ENCODE data around the gene LGALS9.
"Not testable (repeated sequence)": the region's sequence is repeated elsewhere in the genome, so short reads cannot be mapped to it uniquely, and the experiment has no call there.

Gene LGALS9

GRCh38 chr17:27655525-27656111, 24.6 kb downstream of the LGALS9 start:
- DNase-seq: not testable (repeated sequence)

- DNase-seq: not testable (repeated sequence)
These were observed 25.6 kb downstream of the LGALS9 start for GRCh38 chr17:27656620-27657019.

- DNase-seq: no peak
These were observed 26.6 kb downstream of the LGALS9 start for GRCh38 chr17:27657620-27658019.

GRCh38 chr17:27659683-27660082, 28.7 kb downstream of the LGALS9 start:
- DNase-seq: no peak

GRCh38 chr17:27660436-27660835, 29.4 kb downstream of the LGALS9 start:
- no peak for DNase-seq

- DNase-seq: no peak
These were observed 33.1 kb downstream of the LGALS9 start for GRCh38 chr17:27663936-27664605.

GRCh38 chr17:27664606-27664965, 33.6 kb downstream of the LGALS9 start:
- no peak for DNase-seq

DNA sequence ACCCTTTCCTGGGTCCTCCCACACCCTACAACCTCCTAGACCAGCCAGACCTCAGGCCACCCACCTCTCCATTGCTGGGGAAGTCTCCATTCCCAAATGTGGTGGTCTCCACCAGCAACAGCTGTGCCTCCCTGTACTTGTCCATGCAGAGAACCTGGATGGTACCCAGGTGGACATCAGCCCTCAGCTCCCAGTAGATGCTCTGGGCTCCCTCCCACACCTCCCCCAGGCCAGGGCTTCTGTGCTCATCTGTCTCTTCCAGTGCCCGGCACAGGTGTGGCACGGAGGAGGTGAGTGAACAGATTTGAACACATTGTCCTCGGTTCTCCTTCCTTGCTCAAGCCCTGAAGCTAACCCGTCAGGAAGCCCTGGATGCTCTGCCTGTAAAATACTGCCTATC, 34.6 kb downstream of the LGALS9 start:
- no peak for DNase-seq

DNA sequence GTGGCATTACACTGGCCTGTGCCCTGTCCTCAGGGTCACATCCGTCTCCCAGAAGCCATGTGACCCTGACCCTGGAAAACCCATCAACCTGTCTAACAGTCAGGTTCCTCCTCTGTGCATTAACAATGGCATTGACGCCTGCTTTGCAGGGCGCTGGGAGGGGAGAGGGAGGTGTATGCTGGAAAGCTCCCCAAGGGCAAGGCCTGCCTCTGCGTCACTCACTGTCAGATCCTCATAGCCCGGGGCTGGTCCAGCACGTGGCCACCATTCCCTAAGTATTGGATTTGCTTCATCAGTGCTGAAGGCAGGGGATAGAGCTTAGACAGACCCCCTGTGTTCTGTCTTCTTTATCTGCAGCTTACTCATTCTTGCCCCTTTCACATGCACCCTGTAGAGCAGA, 35.3 kb downstream of the LGALS9 start:
- DNase-seq: not testable (repeated sequence)

GRCh38 chr17:27666831-27667560, 36.0 kb downstream of the LGALS9 start:
- DNase-seq: no peak

DNA sequence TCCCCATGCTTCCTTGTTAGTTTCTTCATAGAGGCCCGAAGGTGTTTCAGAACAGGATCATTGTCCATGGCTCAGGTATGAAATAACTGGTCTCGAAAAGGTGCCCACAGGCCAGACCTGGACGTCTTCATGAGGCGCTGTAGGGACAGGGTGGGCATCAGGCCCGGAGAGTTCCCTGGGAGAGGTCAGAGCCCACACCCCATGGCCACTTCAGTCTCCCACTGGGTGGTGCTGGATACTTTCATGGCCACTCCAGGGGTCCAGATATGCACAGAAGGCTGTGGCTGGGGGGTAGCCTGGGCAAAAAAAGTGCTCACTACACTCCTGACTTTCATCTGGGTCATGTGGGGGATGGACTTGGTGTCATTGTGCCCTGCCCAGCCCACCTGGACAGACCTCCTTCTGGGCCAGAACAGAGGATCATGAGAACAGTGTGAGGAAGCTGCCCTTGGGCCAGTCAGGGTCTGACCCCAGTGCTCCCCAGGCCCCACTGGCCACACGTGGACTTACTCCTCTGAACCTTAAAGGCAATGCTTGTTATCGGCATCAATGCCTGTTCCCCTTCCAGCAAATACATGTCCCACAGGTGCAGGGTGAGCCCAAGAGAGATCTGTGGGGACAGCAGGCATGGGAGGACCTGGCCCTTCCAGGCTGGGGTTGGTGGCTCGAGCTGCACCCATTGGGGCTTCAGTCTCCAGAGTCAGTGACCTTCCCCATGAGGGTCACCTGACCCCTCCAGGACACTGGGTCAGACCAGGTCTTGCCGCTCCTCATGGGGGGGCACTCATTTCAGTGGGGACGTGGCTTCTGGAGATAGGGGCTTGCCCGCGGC, 36.9 kb downstream of the LGALS9 start:
- no peak for DNase-seq

DNA sequence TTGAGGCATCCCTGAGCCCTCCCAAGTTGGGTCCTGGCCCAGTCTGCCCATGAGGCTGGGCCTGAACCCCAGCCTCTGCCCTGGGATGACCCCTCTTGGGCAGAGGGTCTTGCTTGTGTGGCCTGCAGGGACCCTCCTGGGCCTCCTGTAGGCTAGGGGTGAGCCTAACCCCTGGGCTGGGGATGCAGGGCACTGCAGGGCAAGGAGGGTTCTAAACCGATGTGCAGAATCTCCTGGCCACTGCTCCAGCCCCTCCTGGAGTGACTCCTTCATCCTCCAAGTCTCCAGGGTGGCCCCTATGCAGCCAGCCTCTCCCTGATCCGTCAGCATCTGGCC, 37.5 kb downstream of the LGALS9 start:
- no peak for DNase-seq

DNA sequence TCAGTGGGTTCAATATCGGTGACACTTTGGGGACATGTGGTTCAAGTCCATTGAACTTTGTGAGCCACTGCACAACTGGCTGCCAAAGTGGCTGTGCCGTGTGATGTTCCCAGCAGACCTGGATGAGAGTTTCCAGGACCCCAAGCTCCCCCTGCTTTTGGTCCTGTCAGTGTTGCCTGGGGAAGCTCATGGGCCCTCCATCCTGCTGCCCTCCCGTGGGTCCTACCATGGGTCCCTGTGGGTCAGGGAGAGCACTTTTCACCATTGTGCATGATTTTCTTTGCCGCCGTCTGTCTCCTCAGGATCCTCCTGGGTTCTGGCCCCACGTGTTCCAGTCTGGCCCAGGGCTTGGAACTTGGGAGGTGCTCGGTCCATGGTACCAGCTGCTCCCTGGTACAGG, 38.1 kb downstream of the LGALS9 start:
- DNase-seq: no peak

DNA sequence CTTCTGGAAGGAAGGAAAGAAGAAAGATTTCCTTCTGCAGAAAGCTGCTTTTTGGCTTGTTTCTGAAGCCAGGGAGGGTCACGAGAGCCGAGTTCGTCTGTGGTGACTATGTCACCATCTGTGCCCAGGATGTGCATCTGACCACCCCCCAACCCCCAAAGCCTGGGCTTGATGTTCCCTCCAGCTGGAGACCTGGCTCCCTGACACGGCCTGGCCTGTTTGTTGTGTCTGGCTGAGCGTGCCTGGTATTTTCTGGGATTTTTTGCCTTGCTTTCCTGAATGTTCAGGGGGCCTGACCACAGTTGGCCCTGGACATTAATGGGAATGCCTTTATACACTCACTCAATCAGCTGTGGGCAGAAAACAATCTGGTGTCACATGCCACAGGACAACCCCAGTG, 38.9 kb downstream of the LGALS9 start:
- no peak for DNase-seq

DNA sequence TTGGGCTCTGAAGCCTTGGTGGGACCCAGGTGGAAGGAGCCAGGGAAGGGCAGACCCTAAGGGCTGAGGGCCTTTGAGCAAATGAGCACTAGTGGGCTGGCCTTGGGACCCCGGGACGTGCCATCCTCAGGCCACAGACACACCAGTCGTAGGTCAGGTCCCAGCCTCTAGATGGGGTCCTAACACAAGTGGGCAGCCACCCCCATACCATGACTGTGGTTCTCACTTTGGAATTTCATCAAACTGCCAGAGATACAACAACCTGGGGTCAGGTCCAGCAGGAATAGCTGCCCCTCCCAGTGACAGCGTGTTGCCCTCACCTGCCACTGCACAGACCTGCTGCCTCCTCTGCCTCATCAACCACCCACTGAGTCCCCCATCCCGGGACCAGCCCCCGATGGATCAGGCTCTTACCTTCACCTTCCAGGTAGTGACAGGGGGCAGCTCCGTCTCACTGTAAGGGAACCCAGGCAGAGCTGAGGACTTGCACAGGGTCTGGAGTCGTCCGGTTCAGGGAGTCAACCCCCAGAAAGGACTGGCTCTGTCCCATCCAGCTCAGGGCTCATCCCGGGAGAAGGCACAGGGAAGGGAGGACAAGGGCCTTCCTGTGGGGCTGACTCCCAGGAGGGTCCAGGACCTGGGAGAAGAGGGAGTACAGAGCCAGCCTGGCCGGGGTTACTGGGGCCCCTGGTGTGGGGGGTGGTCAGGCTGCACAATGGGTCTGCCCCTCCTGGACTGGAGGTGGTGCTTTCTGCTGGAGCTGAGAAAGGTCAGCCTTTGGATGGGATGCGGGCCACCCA, 40.0 kb downstream of the LGALS9 start:
- no peak for DNase-seq

- DNase-seq: no peak
These were observed 40.6 kb downstream of the LGALS9 start for GRCh38 chr17:27671591-27671910.

DNA sequence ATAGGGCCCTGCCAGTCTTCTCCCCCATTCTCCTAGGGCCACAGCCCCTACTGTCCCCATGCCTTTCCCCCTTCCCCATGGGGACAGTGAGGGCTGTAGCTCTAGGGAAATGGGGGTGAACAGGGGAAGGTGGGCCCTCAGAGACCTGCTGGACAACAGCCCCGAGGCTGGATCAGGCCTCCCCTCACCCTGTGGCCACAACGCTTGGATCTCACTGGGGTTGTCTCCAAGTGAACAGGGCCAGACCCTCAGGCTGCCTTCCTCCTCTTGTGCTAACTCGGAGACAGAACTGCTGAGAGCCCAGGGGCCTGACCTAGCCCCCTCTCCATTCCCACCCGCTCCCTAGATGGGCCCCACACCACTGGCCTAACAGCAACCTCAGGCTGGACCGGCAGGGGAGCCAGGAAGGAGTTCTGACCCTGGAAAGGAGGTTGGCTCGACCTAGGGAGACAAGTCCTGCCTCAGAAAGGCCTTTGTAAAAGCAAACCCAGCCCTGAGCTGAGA, 41.0 kb downstream of the LGALS9 start:
- not testable (repeated sequence) for DNase-seq

DNA sequence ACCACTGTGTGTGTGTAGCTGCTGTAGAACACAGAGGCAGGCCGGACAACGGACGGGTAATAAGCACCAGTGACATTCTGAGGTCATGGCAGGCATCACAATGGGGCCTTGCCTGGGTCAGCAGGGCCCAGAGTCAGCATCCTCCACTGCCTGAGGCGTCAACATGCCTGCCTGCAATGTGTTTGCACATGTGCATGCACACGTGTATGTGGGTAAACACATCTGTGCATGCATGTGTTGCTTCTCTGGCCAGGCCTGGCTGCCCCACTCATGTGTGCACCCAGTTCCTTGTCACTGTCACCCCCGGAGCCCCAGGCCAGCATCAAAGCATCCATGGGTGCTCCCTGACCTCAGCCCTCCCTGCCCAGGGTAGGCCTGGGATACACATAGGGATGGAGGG, 43.3 kb downstream of the LGALS9 start:
- DNase-seq: no peak

DNA sequence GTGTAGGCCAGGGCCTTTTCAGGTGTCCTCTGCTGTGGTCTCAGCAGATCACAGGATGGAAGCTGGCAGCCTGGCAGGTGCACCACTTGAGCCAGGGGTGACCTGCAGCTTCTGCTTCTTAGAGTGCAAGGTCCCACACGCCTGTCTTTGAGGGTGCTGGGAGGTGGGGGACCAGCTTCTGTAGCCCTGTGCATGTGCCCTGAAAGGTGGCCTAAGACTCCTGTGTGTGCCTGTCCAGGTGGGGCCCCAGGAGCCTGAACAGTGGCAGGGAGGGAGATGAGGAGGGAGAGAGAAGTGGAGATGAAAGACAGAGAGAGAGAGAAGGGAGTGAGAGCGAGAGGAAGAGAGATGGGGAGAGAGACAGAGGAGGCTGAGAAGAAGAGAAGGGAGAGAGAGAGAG, 46.2 kb downstream of the LGALS9 start:
- no peak for DNase-seq

DNA sequence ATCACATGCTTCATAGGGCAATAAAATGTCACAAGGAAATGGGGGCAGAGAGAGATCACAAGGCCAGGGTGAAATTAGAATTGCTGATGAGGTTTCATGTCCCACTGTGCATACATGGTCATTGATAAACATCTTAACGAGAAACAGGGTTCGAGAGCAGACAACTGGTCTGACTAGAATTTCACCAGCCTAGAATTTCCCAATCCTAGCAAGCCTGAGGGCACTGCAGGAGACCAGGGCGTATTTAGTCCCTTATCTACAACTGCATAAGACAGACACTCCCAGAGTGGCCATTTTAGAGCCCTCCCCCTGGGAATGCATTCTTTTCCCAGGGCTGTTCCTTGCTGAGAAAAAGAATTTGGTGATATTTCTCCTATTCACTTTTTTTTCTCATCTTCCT, 55.3 kb downstream of the LGALS9 start:
- not testable (repeated sequence) for DNase-seq

- no peak for DNase-seq
These were observed 59.9 kb downstream of the LGALS9 start for GRCh38 chr17:27690882-27691281.

GRCh38 chr17:27695254-27695814, 64.3 kb downstream of the LGALS9 start:
- DNase-seq: not testable (repeated sequence)
